ENCODE results near the gene NME3. TPM values are rescaled to one million over a fixed set of nuclear protein-coding genes. Genes with fewer than 3 reads are reported as not detected.

Gene NME3
- total and polyA plus RNA-seq, 10 of the 15 experiments (the other 5 are each of a cell fraction or from before 2014, with no cell fraction given) = 0.61 to 55.5 (median 26.5) TPM

- TF ChIP-seq ZBTB40 (IDR thresholded peaks at IDR 0.05; ENCODE audit: borderline replicate concordance) (no peak), ATF2 (IDR thresholded peaks at IDR 0.05; ENCODE audit: low read length) (no peak), CBX3 (IDR thresholded peaks at IDR 0.05; ENCODE audit: borderline replicate concordance, low read depth) (no peak), EGR1 (IDR thresholded peaks at IDR 0.05; ENCODE audit: borderline replicate concordance in 1 of 2, low read depth in 2 of 2, low read length in 2 of 2) (peak in 1 of 2 experiments; percentile 88; a peak in 2 of 3 replicates)
These were observed at the start of gene NME3 (continued) for GRCh38 chr16:1771188-1771863.

GRCh38 chr16:1820946-1821290, 49.6 kb upstream of the NME3 start:
- no peak overlapping the region for H3K9ac ChIP-seq (ENCODE audit: control insufficient read depth, insufficient read depth, low read length)
- intact Hi-C loops (cut with micrococcal nuclease; ENCODE audit: unreplicated experiment) (no loop called here), in situ Hi-C loops (cut with MboI) (no loop called here)
- no peak overlapping the region for H3K4me2 ChIP-seq (ENCODE audit: control insufficient read depth, insufficient read depth)
- no peaks in the 10 kb centered on the region; a peak in 2 of 4 replicates for H3K36me3 ChIP-seq (ENCODE audit: control insufficient read depth in 2 of 2, insufficient read depth in 2 of 2, low read length in 1 of 2)
- BruUV-seq (replicated peaks) = no TSS peak
- H3K4me3 ChIP-seq = no peak overlapping the region
- ChIA-PET RAD21 (ENCODE audit: unreplicated experiment) (no interaction called here), POLR2A (no interaction called here), CTCF (no interaction called here), SMC1A (ENCODE audit: uncharacterized antibody, unreplicated experiment) (no interaction called here)
- no peaks in the 10 kb centered on the region for H3K4me1 ChIP-seq (ENCODE audit: control insufficient read depth, insufficient read depth, low read length)
- FAIRE-seq (no peak), ATAC-seq (no peak), DNase-seq (ENCODE audit: low read depth, low spot score) (no peak)
- no peaks in the 10 kb centered on the region for H3K9me3 ChIP-seq (replicated peaks; ENCODE audit: control insufficient read depth, insufficient read depth, low read length)
- H3K79me2 ChIP-seq (ENCODE audit: control insufficient read depth, insufficient read depth, low read length) = no peaks in the 10 kb centered on the region
- H4K20me1 ChIP-seq (ENCODE audit: control insufficient read depth, insufficient read depth) = no peaks in the 10 kb centered on the region
- WGBS (ENCODE audit: insufficient coverage, insufficient replicate concordance, low lambda C conversion rate, missing lambda C conversion rate) = 95% methylated on average over 12 of the region's 12 CpGs
- H3K27ac ChIP-seq (ENCODE audit: control insufficient read depth, insufficient read depth) = no peak overlapping the region
- H3K27me3 ChIP-seq (replicated peaks in 1 of 2; ENCODE audit: control insufficient read depth in 2 of 2, insufficient read depth in 2 of 2, low read length in 1 of 2) = no peaks in the 10 kb centered on the region
- H2AFZ ChIP-seq (ENCODE audit: control insufficient read depth, low read depth, low read length) = no peak overlapping the region
- TF ChIP-seq IRF3 (IDR thresholded peaks at IDR 0.05) (no peak), RBBP5 (conservative IDR thresholded peaks at IDR 0.05) (no peak), TBL1XR1 (IDR thresholded peaks at IDR 0.05; ENCODE audit: low read depth, low read length) (no peak), IKZF2 (IDR thresholded peaks at IDR 0.05) (no peak), HCFC1 (IDR thresholded peaks at IDR 0.05; ENCODE audit: low read length) (no peak), MLLT1 (IDR thresholded peaks at IDR 0.05) (no peak), NR2F1 (conservative IDR thresholded peaks at IDR 0.05) (no peak), POLR2A (IDR thresholded peaks at IDR 0.05; ENCODE audit: low read depth, low read length) (no peak)

All from GM12878 (cell line).